Keratinocyte (primary cell): ENCODE measurements around the gene WFS1. TPM values are rescaled to one million over a fixed set of nuclear protein-coding genes. Genes with fewer than 3 reads are reported as not detected.

Source experiments
- DNase-seq: peaks from one replicate; pipeline ENCODE4 v3.0.0-alpha.2; 2011; ENCODE audit warnings: low read depth, missing footprints, low spot score
- FAIRE-seq: peaks from 2 replicates; lab custom pipeline; 2011; peaks lifted over from hg19 to GRCh38; lab: Jason Lieb, UNC
- H2AFZ ChIP-seq: 2 replicates; pipeline ENCODE4 v1.6.0; 2012; ENCODE audit warnings: low read length, control low read depth, inconsistent platforms; ENCODE audit not compliant: control insufficient read depth
- H3K27ac ChIP-seq: 2 replicates; pipeline ENCODE4 v1.5.1; 2011; ENCODE audit warnings: low read length; ENCODE audit not compliant: control insufficient read depth, insufficient read depth
- H3K27me3 ChIP-seq: 3 replicates; pipeline ENCODE4 v1.6.0; 2011; ENCODE audit warnings: low read length; ENCODE audit not compliant: control insufficient read depth, insufficient read depth; ENCODE audit errors: extremely low read depth
- H3K36me3 ChIP-seq, 2 experiments: 2 replicates in 1 of 2; 3 replicates in 1 of 2; pipeline ENCODE4 v1.5.1; 2011; ENCODE audit warnings: low read length in 2 of 2, mild to moderate bottlenecking in 1 of 2; ENCODE audit not compliant: control insufficient read depth in 2 of 2, insufficient read depth in 2 of 2; ENCODE audit errors: extremely low read depth in 1 of 2
- H3K4me1 ChIP-seq: 3 replicates; pipeline ENCODE4 v1.5.1; 2011; ENCODE audit warnings: low read length; ENCODE audit not compliant: control insufficient read depth, insufficient read depth; ENCODE audit errors: extremely low read depth
- H3K4me2 ChIP-seq: 3 replicates; pipeline ENCODE4 v1.6.0; 2011; ENCODE audit warnings: low read depth, low read length; ENCODE audit not compliant: control insufficient read depth, insufficient read depth; ENCODE audit errors: extremely low read depth
- H3K4me3 ChIP-seq, 3 experiments: fragments of 200-600 bp in 1 of 3; sonication (generic) in 1 of 3; 2 replicates in 2 of 3; 3 replicates in 1 of 3; pipeline ENCODE4 v1.5.1; 2011 to 2016; ENCODE audit warnings: low read length in 3 of 3, mild to moderate bottlenecking in 3 of 3, control low read depth in 2 of 3, inconsistent platforms in 1 of 3, low read depth in 1 of 3, mixed read lengths in 1 of 3, mixed run types in 1 of 3, moderate library complexity in 1 of 3; ENCODE audit not compliant: control insufficient read depth in 2 of 3, insufficient read depth in 2 of 3; ENCODE audit errors: extremely low read depth in 1 of 3
- H3K79me2 ChIP-seq: 2 replicates; pipeline ENCODE4 v1.6.0; 2012; ENCODE audit warnings: low read length; ENCODE audit not compliant: control insufficient read depth, insufficient read depth
- H3K9ac ChIP-seq: 3 replicates; pipeline ENCODE4 v1.6.0; 2011; ENCODE audit warnings: low read length; ENCODE audit not compliant: control insufficient read depth, insufficient read depth; ENCODE audit errors: extremely low read depth
- H3K9me1 ChIP-seq: 3 replicates; pipeline ENCODE4 v1.6.0; 2011; ENCODE audit warnings: low read length; ENCODE audit not compliant: control insufficient read depth, insufficient read depth; ENCODE audit errors: extremely low read depth
- H3K9me3 ChIP-seq: 2 replicates; pipeline ENCODE4 v1.5.1; 2012; ENCODE audit warnings: low read depth, low read length; ENCODE audit not compliant: control insufficient read depth
- H4K20me1 ChIP-seq: 3 replicates; pipeline ENCODE4 v1.6.0; 2011; ENCODE audit warnings: low read length; ENCODE audit not compliant: control insufficient read depth, insufficient read depth; ENCODE audit errors: extremely low read depth
- EZH2 ChIP-seq: IDR thresholded peaks from one replicate; pipeline ENCODE4 v1.6.1; 2012; ENCODE audit warnings: inconsistent platforms, mild to moderate bottlenecking, low read length, moderate library complexity
- dilution Hi-C: fragments of 300-500 bp; cut with MboI; formaldehyde crosslinking; loops from one replicate; pipeline ENCODE4 v1.7.0; 2020; ENCODE audit warnings: low sequenced_read_pairs; ENCODE audit not compliant: extremely low pct_ligation_motif_present
- polyA plus RNA-seq, 5 experiments: library from polyadenylated mRNA; depleted of rRNA in 3 of 5; stranded (reverse) in 3 of 5; stranded (forward) in 1 of 5; unstranded in 1 of 5; fragments of >200 nt; gene quantifications; 1 replicate in 1 of 5; 2 replicates in 3 of 5; 3 replicates in 1 of 5; pipeline versions ENCODE4 v1.2.1 to v1.2.3, GENCODE V29; 2011 to 2012; ENCODE audit warnings: missing spikeins in 2 of 5, low read depth in 1 of 5, low replicate concordance in 1 of 5
- TF ChIP-seq, protein P1 (sequence below), 3 experiments: IDR thresholded peaks in 1 of 3; conservative IDR thresholded peaks in 1 of 3; optimal IDR thresholded peaks in 1 of 3; 2 replicates in 2 of 3; 3 replicates in 1 of 3; pipeline versions ENCODE3 to v1.5.1; 2011; ENCODE audit warnings: low read length in 3 of 3, mild to moderate bottlenecking in 3 of 3, moderate library complexity in 2 of 3, control low read depth in 1 of 3, inconsistent platforms in 1 of 3; ENCODE audit not compliant: insufficient read depth in 2 of 3; ENCODE audit errors: extremely low read depth in 1 of 3

Gene WFS1
- polyA plus RNA-seq, 1 donor (not counting 4 experiments of a cell fraction or from before 2014, with no cell fraction given) = 7.0 TPM

DNA sequence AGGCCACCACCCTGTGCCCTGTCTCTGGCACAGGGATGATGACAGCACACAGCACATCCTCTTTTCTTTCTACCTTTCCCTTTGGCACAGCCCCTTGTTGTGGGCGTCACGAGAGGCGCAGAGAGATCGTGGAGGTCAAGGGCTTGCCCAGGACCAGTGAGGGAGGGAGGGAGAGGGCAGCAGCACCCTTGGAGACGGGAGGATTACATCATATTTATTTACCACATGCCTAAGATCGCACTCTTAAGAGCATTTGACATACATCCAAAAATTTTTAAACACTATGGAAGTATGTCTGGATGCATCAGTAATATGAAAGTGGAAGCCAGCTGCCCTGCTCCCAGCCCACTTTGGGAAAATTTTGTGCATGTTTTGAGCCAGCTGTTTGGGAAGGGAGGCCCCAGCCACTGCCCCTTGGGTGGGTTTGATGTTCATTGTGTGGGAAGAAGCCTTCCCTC is 12.7 kb downstream of the WFS1 start:
- H4K20me1 ChIP-seq = peaks cover 6% of the 10 kb centered on the region

DNA sequence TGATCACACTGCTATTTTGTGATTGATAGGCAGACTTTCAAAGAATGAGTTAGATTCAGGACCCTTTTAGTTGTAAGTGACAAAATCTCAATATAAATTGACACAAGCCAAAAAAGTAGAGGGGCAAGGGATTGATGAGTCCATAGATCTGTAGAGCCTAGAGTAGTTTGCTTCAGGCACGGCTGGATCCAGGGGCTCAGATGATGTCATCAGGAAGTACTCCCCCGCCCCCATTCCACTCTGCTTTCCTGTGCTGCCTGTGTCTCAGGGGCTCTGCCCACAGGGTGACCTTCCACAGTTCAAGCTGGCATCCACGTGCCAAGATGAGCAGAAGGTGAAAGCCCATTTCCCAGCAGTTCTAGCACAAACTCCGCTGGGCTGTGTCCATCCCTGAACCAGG is 13.6 kb downstream of the WFS1 start:
- no peak overlapping the region for H3K27ac ChIP-seq
- TF ChIP-seq EZH2 = no peak
- TF ChIP-seq, protein P1, sequence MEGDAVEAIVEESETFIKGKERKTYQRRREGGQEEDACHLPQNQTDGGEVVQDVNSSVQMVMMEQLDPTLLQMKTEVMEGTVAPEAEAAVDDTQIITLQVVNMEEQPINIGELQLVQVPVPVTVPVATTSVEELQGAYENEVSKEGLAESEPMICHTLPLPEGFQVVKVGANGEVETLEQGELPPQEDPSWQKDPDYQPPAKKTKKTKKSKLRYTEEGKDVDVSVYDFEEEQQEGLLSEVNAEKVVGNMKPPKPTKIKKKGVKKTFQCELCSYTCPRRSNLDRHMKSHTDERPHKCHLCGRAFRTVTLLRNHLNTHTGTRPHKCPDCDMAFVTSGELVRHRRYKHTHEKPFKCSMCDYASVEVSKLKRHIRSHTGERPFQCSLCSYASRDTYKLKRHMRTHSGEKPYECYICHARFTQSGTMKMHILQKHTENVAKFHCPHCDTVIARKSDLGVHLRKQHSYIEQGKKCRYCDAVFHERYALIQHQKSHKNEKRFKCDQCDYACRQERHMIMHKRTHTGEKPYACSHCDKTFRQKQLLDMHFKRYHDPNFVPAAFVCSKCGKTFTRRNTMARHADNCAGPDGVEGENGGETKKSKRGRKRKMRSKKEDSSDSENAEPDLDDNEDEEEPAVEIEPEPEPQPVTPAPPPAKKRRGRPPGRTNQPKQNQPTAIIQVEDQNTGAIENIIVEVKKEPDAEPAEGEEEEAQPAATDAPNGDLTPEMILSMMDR (optimal IDR thresholded peaks at IDR 0.05 in 1 of 3, IDR thresholded peaks at IDR 0.05 in 1 of 3, conservative IDR thresholded peaks at IDR 0.05 in 1 of 3; ENCODE audit: extremely low read depth in 1 of 3, insufficient read depth in 2 of 3, low read length in 3 of 3) = no peak
- peaks cover 0 to 15% of the 10 kb centered on the region in 2 experiments for H3K36me3 ChIP-seq
- FAIRE-seq (no peak), DNase-seq (no peak)
- H3K79me2 ChIP-seq = no peaks in the 10 kb centered on the region
- no peak overlapping the region for H3K4me3 ChIP-seq
- peaks cover 9% of the 10 kb centered on the region for H3K4me1 ChIP-seq
- H4K20me1 ChIP-seq = peaks cover 6% of the 10 kb centered on the region
- no peak overlapping the region for H2AFZ ChIP-seq
- peaks cover 3% of the 10 kb centered on the region for H3K9me1 ChIP-seq
- dilution Hi-C loops = no loop called here
- no peak overlapping the region for H3K4me2 ChIP-seq
- no peaks in the 10 kb centered on the region for H3K9me3 ChIP-seq
- no peaks in the 10 kb centered on the region for H3K27me3 ChIP-seq
- no peak overlapping the region for H3K9ac ChIP-seq

More for the DNA sequence above, 12.7 kb downstream of the WFS1 start:
- Histone ChIP-seq H3K27ac (no peak overlapping the region), H3K4me2 (no peak overlapping the region), H3K9me1 (peaks cover 3% of the 10 kb centered on the region), H3K4me3 (no peak overlapping the region), H3K9ac (no peak overlapping the region), H3K36me3 (peaks cover 0 to 20% of the 10 kb centered on the region in 2 experiments), H3K4me1 (peaks cover 9% of the 10 kb centered on the region), H3K79me2 (no peaks in the 10 kb centered on the region), H3K27me3 (no peaks in the 10 kb centered on the region), H2AFZ (no peak overlapping the region), H3K9me3 (no peaks in the 10 kb centered on the region)
- no peak for DNase-seq
- dilution Hi-C loops = no loop called here
- no peak for FAIRE-seq
- TF ChIP-seq, protein P1 (optimal IDR thresholded peaks at IDR 0.05 in 1 of 3, IDR thresholded peaks at IDR 0.05 in 1 of 3, conservative IDR thresholded peaks at IDR 0.05 in 1 of 3; ENCODE audit: extremely low read depth in 1 of 3, insufficient read depth in 2 of 3, low read length in 3 of 3) = no peak
